Measurements from ENCODE around the gene DYNC1LI2. TPM values are rescaled to one million over a fixed set of nuclear protein-coding genes. Genes with fewer than 3 reads are reported as not detected.

The DYNC1LI2 gene
- 40.4 to 60.5 TPM (median 52.6 TPM) in 5 replicates for total RNA-seq (2022; extraction: Qiagen RNA extraction)

GRCh38 chr16:66751303-66751991 lies at the start of gene DYNC1LI2:
Gene DYNC1LI2, minus strand, starts transcription at chr16:66751609. Its CDS starts 18 bp downstream, at chr16:66751591.

GRCh38 chr16:66696669-66697630 lies 54.5 kb downstream of the DYNC1LI2 start, which contains the start of gene CMTM4:
Gene CMTM4, minus strand, starts transcription at chr16:66696743. Its CDS starts 218 bp downstream, at chr16:66696525.

Other genes with a start within 250 kb of the DYNC1LI2 start
- 15.4 to 18.2 TPM (median 16.1 TPM) in 5 replicates for gene TK2, start 201.5 kb downstream of the DYNC1LI2 start, total RNA-seq (2022; extraction: Qiagen RNA extraction)
- 61.7 to 68.7 TPM (median 67.2 TPM) in 5 replicates for gene CKLF, start 199.0 kb downstream of the DYNC1LI2 start, total RNA-seq (2022; extraction: Qiagen RNA extraction)
- 0.63 to 1.7 TPM (median 1.2 TPM) in 5 replicates for gene CMTM1, start 185.2 kb downstream of the DYNC1LI2 start, total RNA-seq (2022; extraction: Qiagen RNA extraction)
- gene CMTM2, start 172.1 kb downstream of the DYNC1LI2 start, total RNA-seq (2022; extraction: Qiagen RNA extraction): not detected in 5 replicates
- gene CMTM3, start 146.9 kb downstream of the DYNC1LI2 start, total RNA-seq (2022; extraction: Qiagen RNA extraction): 76.9 to 83.6 TPM (median 82.0 TPM) in 5 replicates
- gene CMTM4, start 54.9 kb downstream of the DYNC1LI2 start, total RNA-seq (2022; extraction: Qiagen RNA extraction): 20.9 to 38.7 TPM (median 31.5 TPM) in 5 replicates
- gene TERB1, start 50.0 kb upstream of the DYNC1LI2 start, total RNA-seq (2022; extraction: Qiagen RNA extraction): 0.06 to 0.07 TPM in 2 of 5 replicates, not detected in the others
- 61.5 to 68.8 TPM (median 65.1 TPM) in 5 replicates for gene NAE1, start 79.4 kb upstream of the DYNC1LI2 start, total RNA-seq (2022; extraction: Qiagen RNA extraction)
- 0.05 to 0.09 TPM (median 0.06 TPM) in 3 of 5 replicates, not detected in the others for gene CA7, start 92.8 kb upstream of the DYNC1LI2 start, total RNA-seq (2022; extraction: Qiagen RNA extraction)
- 4.3 to 6.1 TPM (median 5.8 TPM) in 5 replicates for gene PDP2, start 128.9 kb upstream of the DYNC1LI2 start, total RNA-seq (2022; extraction: Qiagen RNA extraction)
- 0.36 to 0.50 TPM (median 0.39 TPM) in 5 replicates for gene CDH16, start 167.3 kb upstream of the DYNC1LI2 start, total RNA-seq (2022; extraction: Qiagen RNA extraction)
- 7.7 to 19.4 TPM (median 12.3 TPM) in 5 replicates for gene RRAD, start 173.9 kb upstream of the DYNC1LI2 start, total RNA-seq (2022; extraction: Qiagen RNA extraction)
- 123 to 180 TPM (median 173 TPM) in 5 replicates for gene CIAO2B, start 182.8 kb upstream of the DYNC1LI2 start, total RNA-seq (2022; extraction: Qiagen RNA extraction)
- 27.6 to 32.7 TPM (median 28.9 TPM) in 5 replicates for gene CES2, start 183.9 kb upstream of the DYNC1LI2 start, total RNA-seq (2022; extraction: Qiagen RNA extraction)
- gene CES3, start 209.7 kb upstream of the DYNC1LI2 start, total RNA-seq (2022; extraction: Qiagen RNA extraction): 1.8 to 2.3 TPM (median 2.1 TPM) in 5 replicates
- gene CES4A, start 237.0 kb upstream of the DYNC1LI2 start, total RNA-seq (2022; extraction: Qiagen RNA extraction): 1.6 to 2.1 TPM (median 1.9 TPM) in 5 replicates